HepG2 (cell line): ENCODE data around the gene HAUS1. TPM values are rescaled to one million over a fixed set of nuclear protein-coding genes. Genes with fewer than 3 reads are reported as not detected.

ENCODE experiments used
- ATM ChIP-seq: fragments of 450-650 bp; IDR thresholded peaks from 2 replicates; pipeline ENCODE4 v1.7.1; 2017; ENCODE audit warnings: mild to moderate bottlenecking, borderline replicate concordance
- BCLAF1 ChIP-seq: fragments of 450-650 bp; IDR thresholded peaks from 2 replicates; pipeline ENCODE4 v1.6.1; 2017; ENCODE audit warnings: mild to moderate bottlenecking
- CREB3 ChIP-seq: sonication (generic); formaldehyde crosslinking; IDR thresholded peaks from 2 replicates; pipeline ENCODE4 v1.5.0; 2020; ENCODE audit warnings: missing genetic modification reagents
- HNRNPH1 ChIP-seq: fragments of 200-400 bp; formaldehyde crosslinking; optimal IDR thresholded peaks from 2 replicates; pipeline ENCODE3; 2017; ENCODE audit warnings: mild to moderate bottlenecking, low read depth, low read length
- MIXL1 ChIP-seq: IDR thresholded peaks from 2 replicates; pipeline ENCODE4 v1.6.1; 2016
- REXO4 ChIP-seq: sonication (generic); formaldehyde crosslinking; IDR thresholded peaks from 2 replicates; pipeline ENCODE4 v1.8.0; 2022; ENCODE audit warnings: missing genetic modification reagents, mild to moderate bottlenecking, borderline replicate concordance
- RNF2 ChIP-seq: fragments of 450-650 bp; conservative IDR thresholded peaks from 2 replicates; pipeline ENCODE4 v1.6.1; 2016; ENCODE audit warnings: low read depth
- RNF219 ChIP-seq: sonication (generic); formaldehyde crosslinking; IDR thresholded peaks from 2 replicates; pipeline ENCODE4 v1.5.0; 2020; ENCODE audit warnings: mild to moderate bottlenecking, missing genetic modification reagents
- TFAP4 ChIP-seq: sonication (generic); IDR thresholded peaks from 2 replicates; pipeline ENCODE4 v1.6.1; 2016; ENCODE audit warnings: low read depth, borderline replicate concordance
- ZFY ChIP-seq: sonication (generic); formaldehyde crosslinking; IDR thresholded peaks from 2 replicates; pipeline ENCODE4 v1.4.0; 2020; ENCODE audit warnings: missing genetic modification reagents
- ZNF484 ChIP-seq: sonication (generic); formaldehyde crosslinking; IDR thresholded peaks from 2 replicates; pipeline ENCODE4 v1.5.1; 2020; ENCODE audit warnings: mild to moderate bottlenecking, low read depth, missing genetic modification reagents, borderline replicate concordance
- ZNF543 ChIP-seq: sonication (generic); formaldehyde crosslinking; IDR thresholded peaks from 2 replicates; pipeline ENCODE4 v1.4.0; 2020; ENCODE audit warnings: mild to moderate bottlenecking, missing genetic modification reagents
- ZNF780A ChIP-seq: sonication (generic); formaldehyde crosslinking; IDR thresholded peaks from 2 replicates; pipeline ENCODE4 v1.8.0; 2022; ENCODE audit warnings: mild to moderate bottlenecking, missing genetic modification reagents, moderate library complexity
- polyA plus RNA-seq, 8 experiments: library from polyadenylated mRNA; depleted of rRNA in 3 of 8; stranded (reverse) in 7 of 8; unstranded in 1 of 8; fragments of >200 nt; fragmentation: Illumina TruSeq in 4 of 8; extraction: Trizol in 4 of 8; gene quantifications; 2 replicates each; pipeline versions ENCODE4 v1.2.1 to v1.2.3, GENCODE V29; 2011 to 2016; ENCODE audit warnings: low read depth in 4 of 8, missing spikeins in 1 of 8, mixed read lengths in 1 of 8; ENCODE audit not compliant: insufficient read depth in 1 of 8
- total RNA-seq, 5 experiments: library from RNA; depleted of rRNA; stranded (reverse); fragments of >200 nt; fragmentation: Illumina TruSeq; extraction: Trizol; gene quantifications; 2 replicates each; pipeline ENCODE4 v1.2.3, GENCODE V29; 2016; ENCODE audit warnings: low read depth in 1 of 5
- TF ChIP-seq, protein P1 (sequence below): sonication (generic); formaldehyde crosslinking; conservative IDR thresholded peaks from 2 replicates; pipeline ENCODE4 v1.4.0; 2020; ENCODE audit warnings: missing genetic modification reagents
- TF ChIP-seq, protein P2 (sequence below): sonication (generic); formaldehyde crosslinking; IDR thresholded peaks from 2 replicates; pipeline ENCODE4 v1.5.0; 2020; ENCODE audit warnings: mild to moderate bottlenecking, missing genetic modification reagents, borderline replicate concordance

HAUS1 gene
- total and polyA plus RNA-seq, 2 of the 13 experiments (the other 11 are each of a cell fraction or from before 2014, with no cell fraction given): 20.6 to 59.2 TPM

- TF ChIP-seq, protein P1, sequence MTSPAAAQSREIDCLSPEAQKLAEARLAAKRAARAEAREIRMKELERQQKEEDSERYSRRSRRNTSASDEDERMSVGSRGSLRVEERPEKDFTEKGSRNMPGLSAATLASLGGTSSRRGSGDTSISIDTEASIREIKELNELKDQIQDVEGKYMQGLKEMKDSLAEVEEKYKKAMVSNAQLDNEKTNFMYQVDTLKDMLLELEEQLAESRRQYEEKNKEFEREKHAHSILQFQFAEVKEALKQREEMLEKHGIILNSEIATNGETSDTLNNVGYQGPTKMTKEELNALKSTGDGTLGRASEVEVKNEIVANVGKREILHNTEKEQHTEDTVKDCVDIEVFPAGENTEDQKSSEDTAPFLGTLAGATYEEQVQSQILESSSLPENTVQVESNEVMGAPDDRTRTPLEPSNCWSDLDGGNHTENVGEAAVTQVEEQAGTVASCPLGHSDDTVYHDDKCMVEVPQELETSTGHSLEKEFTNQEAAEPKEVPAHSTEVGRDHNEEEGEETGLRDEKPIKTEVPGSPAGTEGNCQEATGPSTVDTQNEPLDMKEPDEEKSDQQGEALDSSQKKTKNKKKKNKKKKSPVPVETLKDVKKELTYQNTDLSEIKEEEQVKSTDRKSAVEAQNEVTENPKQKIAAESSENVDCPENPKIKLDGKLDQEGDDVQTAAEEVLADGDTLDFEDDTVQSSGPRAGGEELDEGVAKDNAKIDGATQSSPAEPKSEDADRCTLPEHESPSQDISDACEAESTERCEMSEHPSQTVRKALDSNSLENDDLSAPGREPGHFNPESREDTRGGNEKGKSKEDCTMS (CRISPR knock-in tag): no peak
- no peak for TF ChIP-seq ZNF484 (CRISPR knock-in tag)
- TF ChIP-seq RNF219 (CRISPR knock-in tag): no peak
- TF ChIP-seq MIXL1: no peak
- TF ChIP-seq ZNF543 (CRISPR knock-in tag): peak; percentile 56; the same call in 1 of the 2 replicates
- no peak for TF ChIP-seq RNF2
- TF ChIP-seq, protein P2, sequence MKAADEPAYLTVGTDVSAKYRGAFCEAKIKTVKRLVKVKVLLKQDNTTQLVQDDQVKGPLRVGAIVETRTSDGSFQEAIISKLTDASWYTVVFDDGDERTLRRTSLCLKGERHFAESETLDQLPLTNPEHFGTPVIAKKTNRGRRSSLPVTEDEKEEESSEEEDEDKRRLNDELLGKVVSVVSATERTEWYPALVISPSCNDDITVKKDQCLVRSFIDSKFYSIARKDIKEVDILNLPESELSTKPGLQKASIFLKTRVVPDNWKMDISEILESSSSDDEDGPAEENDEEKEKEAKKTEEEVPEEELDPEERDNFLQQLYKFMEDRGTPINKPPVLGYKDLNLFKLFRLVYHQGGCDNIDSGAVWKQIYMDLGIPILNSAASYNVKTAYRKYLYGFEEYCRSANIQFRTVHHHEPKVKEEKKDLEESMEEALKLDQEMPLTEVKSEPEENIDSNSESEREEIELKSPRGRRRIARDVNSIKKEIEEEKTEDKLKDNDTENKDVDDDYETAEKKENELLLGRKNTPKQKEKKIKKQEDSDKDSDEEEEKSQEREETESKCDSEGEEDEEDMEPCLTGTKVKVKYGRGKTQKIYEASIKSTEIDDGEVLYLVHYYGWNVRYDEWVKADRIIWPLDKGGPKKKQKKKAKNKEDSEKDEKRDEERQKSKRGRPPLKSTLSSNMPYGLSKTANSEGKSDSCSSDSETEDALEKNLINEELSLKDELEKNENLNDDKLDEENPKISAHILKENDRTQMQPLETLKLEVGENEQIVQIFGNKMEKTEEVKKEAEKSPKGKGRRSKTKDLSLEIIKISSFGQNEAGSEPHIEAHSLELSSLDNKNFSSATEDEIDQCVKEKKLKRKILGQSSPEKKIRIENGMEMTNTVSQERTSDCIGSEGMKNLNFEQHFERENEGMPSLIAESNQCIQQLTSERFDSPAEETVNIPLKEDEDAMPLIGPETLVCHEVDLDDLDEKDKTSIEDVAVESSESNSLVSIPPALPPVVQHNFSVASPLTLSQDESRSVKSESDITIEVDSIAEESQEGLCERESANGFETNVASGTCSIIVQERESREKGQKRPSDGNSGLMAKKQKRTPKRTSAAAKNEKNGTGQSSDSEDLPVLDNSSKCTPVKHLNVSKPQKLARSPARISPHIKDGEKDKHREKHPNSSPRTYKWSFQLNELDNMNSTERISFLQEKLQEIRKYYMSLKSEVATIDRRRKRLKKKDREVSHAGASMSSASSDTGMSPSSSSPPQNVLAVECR (CRISPR knock-in tag): peak; percentile 90
- no peak for TF ChIP-seq ATM
- no peak for TF ChIP-seq TFAP4
- TF ChIP-seq CREB3 (CRISPR knock-in tag): 0 out of 2 replicates have a peak, but pooled peaks have one; percentile 34
- no peak for TF ChIP-seq ZNF780A (CRISPR knock-in tag)
- TF ChIP-seq BCLAF1: no peak
- TF ChIP-seq HNRNPH1: no peak
- peak; percentile 86 for TF ChIP-seq ZFY (CRISPR knock-in tag)
- no peak for TF ChIP-seq REXO4
Observed at GRCh38 chr18:46104128-46104911, at the start of gene HAUS1 (continued).
